Neural cell (in vitro differentiated cells): ENCODE results near the gene PTPRO. TPM values are rescaled to one million over a fixed set of nuclear protein-coding genes. Genes with fewer than 3 reads are reported as not detected.
A peak's percentile ranks its signal among the peaks of the same experiment; 100 is the strongest.

ENCODE experiments used
- H2AFZ ChIP-seq: fragments of 200-600, 300-800 bp; sonication (generic), shearing (Covaris generic); 2 replicates; pipeline ENCODE4 v1.6.0; 2014; ENCODE audit warnings: low read depth, mild to moderate bottlenecking, antibody characterized with exemption, low read length, moderate library complexity
- H3F3A ChIP-seq: fragments of 200-600 bp; shearing (Covaris generic); 2 replicates; pipeline ENCODE4 v1.6.1; 2016; ENCODE audit warnings: mild to moderate bottlenecking, moderate library complexity, mixed read lengths, antibody characterized with exemption, low read length; ENCODE audit not compliant: insufficient read depth, poor library complexity, severe bottlenecking
- H3K27ac ChIP-seq: fragments of 200-600, 300-800 bp; sonication (generic), shearing (Covaris generic); 2 replicates; pipeline ENCODE4 v1.5.1; 2014; ENCODE audit warnings: mild to moderate bottlenecking, low read length, moderate library complexity
- H3K27me3 ChIP-seq: fragments of 300-800, 200-600 bp; sonication (generic), shearing (Covaris generic); 2 replicates; pipeline ENCODE4 v1.6.0; 2014; ENCODE audit warnings: mild to moderate bottlenecking, low read depth, low read length, moderate library complexity; ENCODE audit not compliant: insufficient read depth
- H3K36me3 ChIP-seq: fragments of 300-800, 200-600 bp; sonication (generic), shearing (Covaris generic); 2 replicates; pipeline ENCODE4 v1.5.1; 2014; ENCODE audit warnings: mild to moderate bottlenecking, antibody characterized with exemption, low read length, moderate library complexity; ENCODE audit not compliant: insufficient read depth
- H3K4me2 ChIP-seq: fragments of 300-800, 200-600 bp; sonication (generic), shearing (Covaris generic); 2 replicates; pipeline ENCODE4 v1.6.0; 2014; ENCODE audit warnings: mild to moderate bottlenecking, low read length
- H3K4me3 ChIP-seq: fragments of 300-800, 200-600 bp; sonication (generic), shearing (Covaris generic); 2 replicates; pipeline ENCODE4 v1.5.1; 2014; ENCODE audit warnings: mild to moderate bottlenecking, low read length, moderate library complexity
- H3K79me2 ChIP-seq: fragments of 200-600 bp; shearing (Covaris generic); replicated peaks from 2 replicates; pipeline ENCODE4 v1.6.0; 2014; ENCODE audit warnings: mild to moderate bottlenecking, low read length, moderate library complexity; ENCODE audit not compliant: insufficient read depth
- H3K9ac ChIP-seq: fragments of 300-800, 200-600 bp; sonication (generic), shearing (Covaris generic); 2 replicates; pipeline ENCODE4 v1.6.1; 2016; ENCODE audit warnings: mild to moderate bottlenecking, low read length, mixed read lengths
- H3K9me2 ChIP-seq: fragments of 200-600 bp; shearing (Covaris generic); 2 replicates; pipeline ENCODE4 v1.6.1; 2016; ENCODE audit warnings: mild to moderate bottlenecking, low read length, mixed read lengths; ENCODE audit not compliant: insufficient read depth
- H3K9me3 ChIP-seq: fragments of 200-600, 300-800 bp; sonication (generic), shearing (Covaris generic); 2 replicates; pipeline ENCODE4 v1.6.1; 2016; ENCODE audit warnings: mild to moderate bottlenecking, mixed run types, low read length, moderate library complexity, mixed read lengths
- H4K20me1 ChIP-seq: fragments of 200-600 bp; shearing (Covaris generic); 2 replicates; pipeline ENCODE4 v1.6.1; 2016; ENCODE audit warnings: mild to moderate bottlenecking, mixed run types; ENCODE audit not compliant: insufficient read depth
- EP300 ChIP-seq: fragments of 450-650 bp; conservative IDR thresholded peaks from 2 replicates; pipeline ENCODE4 v1.6.1; 2014; ENCODE audit warnings: antibody characterized with exemption, mild to moderate bottlenecking, moderate library complexity; ENCODE audit not compliant: poor library complexity, severe bottlenecking
- EZH2 ChIP-seq: fragments of 200-600, 300-800 bp; shearing (Covaris generic), sonication (generic); IDR thresholded peaks from 2 replicates; pipeline ENCODE4 v1.6.1; 2014; ENCODE audit warnings: antibody characterized with exemption, low read length, borderline replicate concordance, mild to moderate bottlenecking; ENCODE audit not compliant: insufficient read depth, poor library complexity, severe bottlenecking
- MXI1 ChIP-seq: fragments of 450-650 bp; conservative IDR thresholded peaks from 2 replicates; pipeline ENCODE4 v1.6.1; 2014; ENCODE audit warnings: antibody characterized with exemption, mild to moderate bottlenecking; ENCODE audit not compliant: poor library complexity, severe bottlenecking
- POLR2AphosphoS5 ChIP-seq: IDR thresholded peaks from 2 replicates; pipeline ENCODE4 v1.6.1; 2012
- RAD21 ChIP-seq: fragments of 450-650 bp; conservative IDR thresholded peaks from 2 replicates; pipeline ENCODE4 v1.6.1; 2014; ENCODE audit warnings: antibody characterized with exemption, mild to moderate bottlenecking, moderate library complexity
- REST ChIP-seq: IDR thresholded peaks from 2 replicates; pipeline ENCODE4 v1.6.1; 2012; ENCODE audit warnings: borderline replicate concordance
- SMC3 ChIP-seq: fragments of 450-650 bp; conservative IDR thresholded peaks from 2 replicates; pipeline ENCODE4 v1.6.1; 2014; ENCODE audit warnings: antibody characterized with exemption, mild to moderate bottlenecking, moderate library complexity; ENCODE audit not compliant: poor library complexity
- TAF1 ChIP-seq: IDR thresholded peaks from 2 replicates; pipeline ENCODE4 v1.6.1; 2012; ENCODE audit warnings: low read depth
- polyA plus RNA-seq: library from polyadenylated mRNA; depleted of rRNA; stranded (reverse); fragments of >200 nt; gene quantifications from 2 replicates; pipeline ENCODE4 v1.2.3, GENCODE V29; 2014
- TF ChIP-seq, protein P1 (sequence below): fragments of 450-650 bp; IDR thresholded peaks from 2 replicates; pipeline ENCODE4 v1.5.1; 2014; ENCODE audit warnings: antibody characterized with exemption, mild to moderate bottlenecking, moderate library complexity; ENCODE audit not compliant: poor library complexity, severe bottlenecking

Gene PTPRO
- polyA plus RNA-seq, 1 donor from 2014 or later = 124 TPM

DNA sequence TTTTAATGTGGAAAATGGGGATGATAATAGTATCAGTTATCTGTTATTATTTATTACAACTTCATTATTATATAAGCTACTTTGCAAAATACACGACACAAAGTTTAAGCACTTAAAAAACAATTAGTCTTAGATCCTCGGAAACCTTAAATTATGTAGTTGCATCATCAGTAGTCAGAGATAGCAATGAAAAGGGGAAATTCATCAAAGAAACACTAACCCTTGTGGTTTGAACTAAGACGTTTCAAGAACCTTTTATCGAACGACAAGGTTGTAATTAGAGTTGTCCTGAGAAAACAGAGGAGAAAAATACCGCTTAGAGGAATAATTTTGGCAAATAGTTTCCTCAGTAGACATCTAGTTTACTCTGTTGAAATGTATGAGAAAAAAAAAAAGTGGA lies 198.5 kb downstream of the PTPRO start:
- Histone ChIP-seq H2AFZ (no peak overlapping the region), H3F3A (no peaks in the 10 kb centered on the region), H3K79me2 (no peaks in the 10 kb centered on the region), H3K27ac (peak overlapping the region; percentile 72), H3K9me3 (no peaks in the 10 kb centered on the region), H3K4me2 (no peak overlapping the region), H3K4me3 (no peak overlapping the region), H3K9me2 (no peaks in the 10 kb centered on the region), H3K27me3 (no peaks in the 10 kb centered on the region), H3K9ac (peak overlapping the region; percentile 35), H4K20me1 (no peaks in the 10 kb centered on the region), H3K36me3 (no peaks in the 10 kb centered on the region)
- TF ChIP-seq REST (no peak), SMC3 (no peak), POLR2AphosphoS5 (no peak), TAF1 (no peak), RAD21 (no peak), EZH2 (no peak), MXI1 (no peak), EP300 (no peak)
- TF ChIP-seq, protein P1, sequence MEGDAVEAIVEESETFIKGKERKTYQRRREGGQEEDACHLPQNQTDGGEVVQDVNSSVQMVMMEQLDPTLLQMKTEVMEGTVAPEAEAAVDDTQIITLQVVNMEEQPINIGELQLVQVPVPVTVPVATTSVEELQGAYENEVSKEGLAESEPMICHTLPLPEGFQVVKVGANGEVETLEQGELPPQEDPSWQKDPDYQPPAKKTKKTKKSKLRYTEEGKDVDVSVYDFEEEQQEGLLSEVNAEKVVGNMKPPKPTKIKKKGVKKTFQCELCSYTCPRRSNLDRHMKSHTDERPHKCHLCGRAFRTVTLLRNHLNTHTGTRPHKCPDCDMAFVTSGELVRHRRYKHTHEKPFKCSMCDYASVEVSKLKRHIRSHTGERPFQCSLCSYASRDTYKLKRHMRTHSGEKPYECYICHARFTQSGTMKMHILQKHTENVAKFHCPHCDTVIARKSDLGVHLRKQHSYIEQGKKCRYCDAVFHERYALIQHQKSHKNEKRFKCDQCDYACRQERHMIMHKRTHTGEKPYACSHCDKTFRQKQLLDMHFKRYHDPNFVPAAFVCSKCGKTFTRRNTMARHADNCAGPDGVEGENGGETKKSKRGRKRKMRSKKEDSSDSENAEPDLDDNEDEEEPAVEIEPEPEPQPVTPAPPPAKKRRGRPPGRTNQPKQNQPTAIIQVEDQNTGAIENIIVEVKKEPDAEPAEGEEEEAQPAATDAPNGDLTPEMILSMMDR = no peak

DNA sequence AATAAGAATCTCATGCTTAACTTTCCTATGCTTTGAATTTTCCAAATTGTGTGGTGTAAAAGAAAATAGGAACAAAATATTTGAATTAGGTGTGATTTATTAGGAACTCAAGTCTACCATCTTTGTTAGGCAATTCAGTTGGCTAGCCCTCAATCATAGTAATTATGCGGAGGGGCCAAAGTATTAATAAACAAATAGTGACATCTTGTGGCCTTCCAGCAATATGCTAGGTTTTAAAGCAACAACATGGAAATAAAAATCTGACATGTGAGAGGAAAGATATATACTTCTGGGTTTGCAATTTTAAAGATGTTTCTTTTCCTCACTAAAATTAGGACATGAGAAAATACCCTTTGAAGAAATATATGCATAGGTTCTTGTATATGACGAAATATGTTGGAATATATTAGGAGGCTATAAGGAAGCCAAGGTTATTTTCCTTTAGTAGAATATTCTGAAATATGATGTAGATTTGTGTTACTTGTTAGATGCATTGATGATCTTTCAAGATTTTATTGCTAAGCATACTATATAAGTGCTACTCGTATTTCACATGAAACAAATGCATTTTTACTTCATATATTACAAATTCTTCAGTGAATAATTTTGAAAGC lies 200.4 kb downstream of the PTPRO start:
- Histone ChIP-seq H3K27me3 (no peaks in the 10 kb centered on the region), H3F3A (no peaks in the 10 kb centered on the region), H3K4me3 (no peak overlapping the region), H2AFZ (no peak overlapping the region), H4K20me1 (no peaks in the 10 kb centered on the region), H3K79me2 (no peaks in the 10 kb centered on the region), H3K9me2 (no peaks in the 10 kb centered on the region), H3K36me3 (peaks cover 7% of the 10 kb centered on the region), H3K9ac (no peak overlapping the region), H3K9me3 (no peaks in the 10 kb centered on the region), H3K27ac (no peak overlapping the region), H3K4me2 (no peak overlapping the region)
- TF ChIP-seq RAD21 (peak; percentile 93), REST (no peak), SMC3 (peak; percentile 91)
- TF ChIP-seq, protein P1 = peak; percentile 90
